Upper lobe of left lung (tissue), 4 donors: ENCODE data around the gene SLC13A3.

Experiments
- POLR2AphosphoS5 ChIP-seq, 2 donors: sonication (generic); formaldehyde crosslinking; IDR thresholded peaks; one replicate each; pipeline ENCODE4 v1.5.1; 2017; ENCODE audit warnings: antibody characterized with exemption in 2 of 2
- TF ChIP-seq, protein P1 (sequence below), 6 experiments: fragments of 450-650 bp in 4 of 6; fragments of 200-600 bp in 2 of 6; sonication (generic) in 2 of 6; IDR thresholded peaks; one replicate each; pipeline ENCODE4 v1.5.1; 2016 to 2019; ENCODE audit warnings: antibody characterized with exemption in 6 of 6

DNA sequence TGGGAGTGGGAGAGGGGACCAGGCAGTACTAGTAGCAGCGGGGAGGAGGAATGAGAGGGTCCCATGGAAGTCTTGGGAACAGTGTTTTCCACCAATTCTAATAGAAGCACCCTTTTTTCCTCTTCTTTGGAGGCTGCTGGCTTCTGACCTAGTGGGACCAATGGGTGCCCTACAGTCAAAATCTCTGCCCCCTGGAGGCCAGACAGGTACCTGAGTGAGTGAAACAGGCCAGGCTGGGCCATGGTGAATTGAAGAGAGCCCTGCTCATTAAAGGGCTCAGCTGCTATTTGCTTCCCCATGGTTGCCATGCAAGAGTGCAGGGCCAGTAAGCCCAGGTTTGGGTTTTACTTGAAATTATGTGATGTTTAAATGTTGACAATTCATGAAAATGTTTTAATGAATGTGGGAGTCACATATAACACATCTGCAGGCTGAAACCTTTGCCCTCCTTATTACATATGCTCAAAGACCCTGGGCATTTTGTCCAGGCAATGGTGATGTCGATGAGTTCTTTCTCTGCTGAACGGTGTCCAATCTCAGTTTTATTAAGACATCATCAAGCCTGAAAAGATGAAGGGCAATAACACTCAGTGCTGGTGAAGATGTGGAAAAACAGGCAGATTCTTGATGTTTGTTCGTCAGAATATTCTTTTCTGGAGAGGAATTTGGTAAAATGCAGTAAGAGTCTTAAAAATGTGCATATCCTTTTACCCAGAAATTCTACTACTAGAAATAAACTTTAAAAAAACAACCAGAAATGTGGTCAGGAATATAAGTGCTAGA, 58.5 kb downstream of the SLC13A3 start:
- TF ChIP-seq POLR2AphosphoS5 (IDR thresholded peaks at IDR 0.05): no peak
- TF ChIP-seq, protein P1, sequence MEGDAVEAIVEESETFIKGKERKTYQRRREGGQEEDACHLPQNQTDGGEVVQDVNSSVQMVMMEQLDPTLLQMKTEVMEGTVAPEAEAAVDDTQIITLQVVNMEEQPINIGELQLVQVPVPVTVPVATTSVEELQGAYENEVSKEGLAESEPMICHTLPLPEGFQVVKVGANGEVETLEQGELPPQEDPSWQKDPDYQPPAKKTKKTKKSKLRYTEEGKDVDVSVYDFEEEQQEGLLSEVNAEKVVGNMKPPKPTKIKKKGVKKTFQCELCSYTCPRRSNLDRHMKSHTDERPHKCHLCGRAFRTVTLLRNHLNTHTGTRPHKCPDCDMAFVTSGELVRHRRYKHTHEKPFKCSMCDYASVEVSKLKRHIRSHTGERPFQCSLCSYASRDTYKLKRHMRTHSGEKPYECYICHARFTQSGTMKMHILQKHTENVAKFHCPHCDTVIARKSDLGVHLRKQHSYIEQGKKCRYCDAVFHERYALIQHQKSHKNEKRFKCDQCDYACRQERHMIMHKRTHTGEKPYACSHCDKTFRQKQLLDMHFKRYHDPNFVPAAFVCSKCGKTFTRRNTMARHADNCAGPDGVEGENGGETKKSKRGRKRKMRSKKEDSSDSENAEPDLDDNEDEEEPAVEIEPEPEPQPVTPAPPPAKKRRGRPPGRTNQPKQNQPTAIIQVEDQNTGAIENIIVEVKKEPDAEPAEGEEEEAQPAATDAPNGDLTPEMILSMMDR (IDR thresholded peaks at IDR 0.05): no peak
